ENCODE data around the gene KCNC4.

Gene KCNC4

GRCh38 chr1:110189181-110189580 lies 20.9 kb upstream of the KCNC4 start:
- DNase-seq, result no peak

GRCh38 chr1:110190282-110190929 lies 19.7 kb upstream of the KCNC4 start:
- DNase-seq, result no peak

DNA sequence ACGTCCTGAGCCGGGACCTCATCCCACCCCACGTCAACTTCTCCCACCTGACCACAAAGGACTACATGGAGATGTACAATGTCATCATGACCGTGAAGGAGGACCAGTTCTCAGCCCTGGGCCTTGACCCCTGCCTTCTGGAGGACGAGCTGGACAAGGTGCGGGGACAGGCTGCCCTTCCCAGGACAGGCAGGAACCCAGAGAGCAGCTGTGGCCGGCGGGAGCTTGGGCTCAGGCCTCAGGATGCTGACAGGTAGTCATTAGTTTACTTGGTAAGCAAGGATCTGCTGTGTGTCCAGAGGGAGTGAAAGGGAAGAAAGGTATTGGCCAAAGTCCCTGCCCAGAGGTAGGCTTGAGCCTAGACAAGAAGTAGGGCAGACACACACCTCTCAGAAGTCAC lies 17.6 kb upstream of the KCNC4 start:
- no peak for DNase-seq

- DNase-seq, result no peak
Measured at GRCh38 chr1:110195196-110195595, 14.9 kb upstream of the KCNC4 start.

DNA sequence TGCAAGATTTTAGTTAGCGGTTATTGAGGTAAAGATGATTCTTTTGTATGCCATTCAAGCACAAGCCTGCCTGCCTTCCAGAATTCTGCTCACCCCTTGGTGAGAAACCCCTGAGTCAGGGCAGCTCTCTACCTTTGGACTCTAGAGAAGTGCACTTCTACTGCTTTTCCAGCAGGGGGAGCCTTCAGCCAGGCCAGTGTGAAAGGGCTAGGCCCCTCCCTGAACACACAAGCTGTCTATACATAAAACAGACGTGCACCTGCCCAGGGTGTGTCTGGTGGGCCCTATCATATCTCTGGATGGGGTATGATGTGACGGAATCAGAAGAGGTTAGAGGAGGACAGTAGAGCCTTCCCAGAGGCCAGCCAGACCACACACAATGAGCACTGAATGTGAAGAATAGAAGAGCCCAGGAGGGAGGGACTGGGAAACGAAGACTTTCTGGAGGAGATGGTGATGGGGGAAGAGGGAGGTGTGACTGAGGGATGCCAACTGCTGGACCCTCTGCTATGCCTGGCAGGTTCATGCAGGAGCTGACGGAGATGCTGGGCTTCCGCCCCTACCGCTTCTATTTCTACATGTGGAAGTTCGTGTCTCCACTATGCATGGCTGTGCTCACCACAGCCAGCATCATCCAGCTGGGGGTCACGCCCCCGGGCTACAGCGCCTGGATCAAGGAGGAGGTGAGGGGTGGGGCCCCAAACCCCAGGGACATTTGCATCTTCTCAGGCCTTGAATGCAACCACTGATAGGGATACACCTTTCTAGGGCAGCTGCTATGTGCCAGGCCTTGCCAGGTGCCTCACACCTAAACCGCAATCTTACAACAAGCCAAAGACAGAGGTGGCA lies 13.0 kb upstream of the KCNC4 start:
- DNase-seq, result peak; percentile 71

GRCh38 chr1:110197905-110198629 lies 12.0 kb upstream of the KCNC4 start:
- DNase-seq, result no peak

- DNase-seq, result no peak
Measured at GRCh38 chr1:110198746-110199145, 11.4 kb upstream of the KCNC4 start.

DNA sequence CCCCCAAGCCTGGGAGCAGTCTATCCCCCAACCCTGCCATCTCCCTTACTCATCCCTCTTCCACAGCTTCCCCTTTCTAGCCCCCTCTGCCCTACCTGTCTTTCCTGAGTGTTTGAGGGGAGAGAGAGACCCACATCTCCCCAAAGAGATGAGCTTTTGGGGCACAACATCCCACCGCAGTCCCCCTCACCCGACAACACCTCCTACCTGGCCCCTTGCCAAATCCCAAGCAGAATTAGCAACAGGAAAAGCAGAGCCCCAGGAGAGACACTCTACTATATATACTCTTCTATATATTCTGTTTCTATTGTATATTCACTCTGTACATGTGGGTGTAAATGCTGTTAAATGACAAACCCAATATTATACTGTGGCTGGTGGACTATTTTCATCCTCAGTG lies 9.9 kb upstream of the KCNC4 start:
- no peak for DNase-seq

DNA sequence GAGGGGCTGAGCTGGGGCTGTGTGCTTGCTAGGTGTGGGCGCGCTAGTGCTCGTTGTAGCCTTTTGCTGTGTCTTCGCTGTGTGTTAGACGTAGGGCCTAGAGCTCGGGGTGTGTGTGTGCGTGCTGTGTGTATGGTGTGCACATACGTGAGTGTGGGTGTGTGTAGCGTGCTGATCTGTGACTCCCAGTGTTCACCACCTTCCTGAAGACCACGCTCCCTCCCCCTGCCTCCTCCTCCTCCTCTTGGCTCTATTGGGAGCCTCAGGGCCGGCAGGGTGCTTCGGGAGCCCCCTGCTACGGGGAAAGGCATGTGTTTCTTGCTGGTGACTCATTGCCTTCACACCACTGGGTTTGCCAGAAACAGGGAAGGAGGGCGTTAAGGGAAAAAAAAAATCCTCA lies 9.4 kb upstream of the KCNC4 start:
- DNase-seq, result no peak

GRCh38 chr1:110201157-110201825 lies 8.8 kb upstream of the KCNC4 start:
- no peak for DNase-seq

- peak; percentile 76 for DNase-seq
Measured at GRCh38 chr1:110203021-110203661, 7.0 kb upstream of the KCNC4 start.

GRCh38 chr1:110205156-110205555 lies 5.0 kb upstream of the KCNC4 start:
- DNase-seq, result no peak

GRCh38 chr1:110205591-110206155 lies 4.4 kb upstream of the KCNC4 start:
- no peak for DNase-seq

GRCh38 chr1:110206261-110206920 lies 3.7 kb upstream of the KCNC4 start:
- no peak for DNase-seq

DNA sequence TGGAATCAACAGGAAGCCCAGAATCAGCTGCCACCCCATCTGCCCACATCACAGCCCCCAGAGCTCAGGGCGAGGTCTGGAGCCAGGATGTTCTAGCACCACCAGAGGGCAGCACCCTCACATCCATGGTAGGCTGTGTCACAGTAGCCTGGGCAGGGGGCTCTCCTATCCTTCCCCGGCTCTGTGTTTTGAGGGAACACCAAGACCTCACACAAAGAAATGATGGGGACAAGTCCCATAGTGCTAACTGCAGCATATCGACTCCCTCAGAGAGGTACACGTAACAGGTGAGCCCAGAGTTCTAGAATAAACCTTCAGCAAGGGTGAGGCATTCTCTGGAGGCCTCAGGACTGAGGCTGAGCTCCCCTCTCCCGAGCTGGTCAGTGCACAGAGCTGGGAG lies 2.3 kb upstream of the KCNC4 start:
- peak; percentile 70 for DNase-seq

- no peak for DNase-seq
Measured at GRCh38 chr1:110208916-110209645, 1.0 kb upstream of the KCNC4 start.

DNA sequence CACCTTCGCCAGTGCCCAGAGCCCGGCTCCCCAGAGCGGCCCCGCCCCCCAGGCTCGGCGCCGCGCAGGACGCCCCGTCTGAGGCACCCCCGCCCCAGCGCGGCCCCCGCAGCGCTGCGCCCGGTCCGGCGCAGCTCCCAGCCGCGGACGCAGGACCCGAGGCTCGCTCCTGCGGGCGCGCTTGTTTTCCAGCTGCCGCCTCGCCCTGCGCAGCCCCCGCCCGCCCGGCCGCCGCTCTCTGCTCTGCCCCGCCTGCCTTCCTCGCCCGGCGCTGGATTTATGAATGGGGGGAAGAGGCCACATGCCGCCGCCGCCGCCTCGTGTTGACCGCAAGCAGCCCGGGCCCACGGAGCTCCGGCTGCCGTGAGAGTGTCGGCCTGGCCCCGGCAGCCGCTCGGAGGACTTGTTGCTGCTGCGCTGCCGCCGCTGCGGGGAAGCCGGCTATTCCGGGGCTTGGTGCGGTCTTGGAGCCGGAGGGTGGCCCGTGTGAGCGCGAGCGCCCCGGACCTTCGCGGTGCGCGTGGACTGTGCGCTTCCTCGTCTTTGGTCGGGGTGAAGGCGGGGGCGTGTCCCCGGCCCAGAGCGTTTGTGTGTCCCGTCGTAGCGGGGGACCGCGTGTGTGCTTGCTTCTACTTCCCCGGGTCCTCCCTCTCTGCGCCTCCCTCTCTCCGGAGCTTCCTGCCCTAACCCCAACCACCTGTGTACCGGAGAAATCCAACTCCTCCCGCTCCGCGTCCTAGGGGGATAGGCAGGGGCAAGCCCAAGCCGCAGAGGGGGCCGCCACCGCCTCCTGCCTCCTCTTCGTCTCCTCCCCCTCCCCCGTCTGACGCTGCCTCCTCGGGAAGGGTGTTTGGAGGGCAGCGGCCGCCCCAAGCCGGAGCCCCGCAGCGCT lies 736 bp downstream of the KCNC4 start:
- DNase-seq, result peak; percentile 43

DNA sequence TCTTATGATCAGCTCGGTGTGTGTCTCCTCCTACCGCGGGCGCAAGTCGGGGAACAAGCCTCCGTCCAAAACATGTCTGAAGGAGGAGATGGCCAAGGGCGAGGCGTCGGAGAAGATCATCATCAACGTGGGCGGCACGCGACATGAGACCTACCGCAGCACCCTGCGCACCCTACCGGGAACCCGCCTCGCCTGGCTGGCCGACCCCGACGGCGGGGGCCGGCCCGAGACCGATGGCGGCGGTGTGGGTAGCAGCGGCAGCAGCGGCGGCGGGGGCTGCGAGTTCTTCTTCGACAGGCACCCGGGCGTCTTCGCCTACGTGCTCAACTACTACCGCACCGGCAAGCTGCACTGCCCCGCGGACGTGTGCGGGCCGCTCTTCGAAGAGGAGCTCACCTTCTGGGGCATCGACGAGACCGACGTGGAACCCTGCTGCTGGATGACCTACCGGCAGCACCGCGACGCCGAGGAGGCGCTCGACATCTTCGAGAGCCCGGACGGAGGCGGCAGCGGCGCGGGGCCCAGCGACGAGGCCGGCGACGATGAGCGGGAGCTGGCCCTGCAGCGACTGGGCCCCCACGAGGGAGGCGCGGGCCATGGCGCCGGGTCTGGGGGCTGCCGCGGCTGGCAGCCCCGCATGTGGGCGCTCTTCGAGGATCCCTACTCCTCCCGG lies 1.5 kb downstream of the KCNC4 start:
- no peak for DNase-seq
